ENCODE results near the gene PCNX4. TPM values are rescaled to one million over a fixed set of nuclear protein-coding genes. Genes with fewer than 3 reads are reported as not detected.

Gene PCNX4
- total and polyA plus RNA-seq, 2 experiments from 2014 or later = 22.9 to 77.5 TPM

GRCh38 chr14:60058087-60058486 lies 33.6 kb upstream of the PCNX4 start:
- ATAC-seq = no peak
- Histone ChIP-seq H3K36me3 (ENCODE audit: insufficient read depth) (no peaks in the 10 kb centered on the region), H3K27ac (ENCODE audit: low read depth) (no peak overlapping the region), H2AFZ (no peak overlapping the region), H3F3A (replicated peaks; ENCODE audit: low read depth) (no peaks in the 10 kb centered on the region), H3K79me2 (replicated peaks; ENCODE audit: insufficient read depth) (no peaks in the 10 kb centered on the region), H3K9me2 (ENCODE audit: insufficient read depth) (no peaks in the 10 kb centered on the region), H3K27me3 (ENCODE audit: insufficient read depth) (no peaks in the 10 kb centered on the region), H3K4me2 (no peak overlapping the region), H3K4me1 (ENCODE audit: insufficient read depth) (no peaks in the 10 kb centered on the region), H3K4me3 (no peak overlapping the region), H4K20me1 (replicated peaks; ENCODE audit: insufficient read depth) (no peaks in the 10 kb centered on the region)
- Mint-ChIP-seq H3K4me1 (no peaks in the 10 kb centered on the region), H3K9me3 (no peaks in the 10 kb centered on the region), H3K36me3 (ENCODE audit: low read depth) (no peaks in the 10 kb centered on the region), H3K27ac (no peak overlapping the region), H3K27me3 (ENCODE audit: insufficient read depth, low read depth, poor library complexity) (peaks cover 2% of the 10 kb centered on the region), H3K4me3 (no peak overlapping the region)
- no peak for DNase-seq (ENCODE audit: low spot score)
- TF ChIP-seq CREB1 (CRISPR knock-in tag; IDR thresholded peaks at IDR 0.05; ENCODE audit: low read depth) (no peak), REST (IDR thresholded peaks at IDR 0.05; ENCODE audit: unreplicated experiment) (no peak), POLR2AphosphoS5 (IDR thresholded peaks at IDR 0.05; ENCODE audit: low read depth) (no peak), ETS1 (IDR thresholded peaks at IDR 0.05) (no peak), ZNF114 (CRISPR knock-in tag; IDR thresholded peaks at IDR 0.05) (no peak), JUNB (IDR thresholded peaks at IDR 0.05; ENCODE audit: unreplicated experiment) (no peak), STAT1 (IDR thresholded peaks at IDR 0.05; ENCODE audit: unreplicated experiment) (no peak), NANOG (IDR thresholded peaks at IDR 0.05; ENCODE audit: borderline replicate concordance) (no peak), CTCF (conservative IDR thresholded peaks at IDR 0.05; ENCODE audit: low read depth in 2 of 2) (no peak), ZNF331 (CRISPR knock-in tag; IDR thresholded peaks at IDR 0.05; ENCODE audit: low read depth) (no peak), EZH2 (IDR thresholded peaks at IDR 0.05; ENCODE audit: low read depth, unreplicated experiment) (no peak), EZH2phosphoT487 (IDR thresholded peaks at IDR 0.05; ENCODE audit: unreplicated experiment) (no peak)
- TF ChIP-seq, protein P1, sequence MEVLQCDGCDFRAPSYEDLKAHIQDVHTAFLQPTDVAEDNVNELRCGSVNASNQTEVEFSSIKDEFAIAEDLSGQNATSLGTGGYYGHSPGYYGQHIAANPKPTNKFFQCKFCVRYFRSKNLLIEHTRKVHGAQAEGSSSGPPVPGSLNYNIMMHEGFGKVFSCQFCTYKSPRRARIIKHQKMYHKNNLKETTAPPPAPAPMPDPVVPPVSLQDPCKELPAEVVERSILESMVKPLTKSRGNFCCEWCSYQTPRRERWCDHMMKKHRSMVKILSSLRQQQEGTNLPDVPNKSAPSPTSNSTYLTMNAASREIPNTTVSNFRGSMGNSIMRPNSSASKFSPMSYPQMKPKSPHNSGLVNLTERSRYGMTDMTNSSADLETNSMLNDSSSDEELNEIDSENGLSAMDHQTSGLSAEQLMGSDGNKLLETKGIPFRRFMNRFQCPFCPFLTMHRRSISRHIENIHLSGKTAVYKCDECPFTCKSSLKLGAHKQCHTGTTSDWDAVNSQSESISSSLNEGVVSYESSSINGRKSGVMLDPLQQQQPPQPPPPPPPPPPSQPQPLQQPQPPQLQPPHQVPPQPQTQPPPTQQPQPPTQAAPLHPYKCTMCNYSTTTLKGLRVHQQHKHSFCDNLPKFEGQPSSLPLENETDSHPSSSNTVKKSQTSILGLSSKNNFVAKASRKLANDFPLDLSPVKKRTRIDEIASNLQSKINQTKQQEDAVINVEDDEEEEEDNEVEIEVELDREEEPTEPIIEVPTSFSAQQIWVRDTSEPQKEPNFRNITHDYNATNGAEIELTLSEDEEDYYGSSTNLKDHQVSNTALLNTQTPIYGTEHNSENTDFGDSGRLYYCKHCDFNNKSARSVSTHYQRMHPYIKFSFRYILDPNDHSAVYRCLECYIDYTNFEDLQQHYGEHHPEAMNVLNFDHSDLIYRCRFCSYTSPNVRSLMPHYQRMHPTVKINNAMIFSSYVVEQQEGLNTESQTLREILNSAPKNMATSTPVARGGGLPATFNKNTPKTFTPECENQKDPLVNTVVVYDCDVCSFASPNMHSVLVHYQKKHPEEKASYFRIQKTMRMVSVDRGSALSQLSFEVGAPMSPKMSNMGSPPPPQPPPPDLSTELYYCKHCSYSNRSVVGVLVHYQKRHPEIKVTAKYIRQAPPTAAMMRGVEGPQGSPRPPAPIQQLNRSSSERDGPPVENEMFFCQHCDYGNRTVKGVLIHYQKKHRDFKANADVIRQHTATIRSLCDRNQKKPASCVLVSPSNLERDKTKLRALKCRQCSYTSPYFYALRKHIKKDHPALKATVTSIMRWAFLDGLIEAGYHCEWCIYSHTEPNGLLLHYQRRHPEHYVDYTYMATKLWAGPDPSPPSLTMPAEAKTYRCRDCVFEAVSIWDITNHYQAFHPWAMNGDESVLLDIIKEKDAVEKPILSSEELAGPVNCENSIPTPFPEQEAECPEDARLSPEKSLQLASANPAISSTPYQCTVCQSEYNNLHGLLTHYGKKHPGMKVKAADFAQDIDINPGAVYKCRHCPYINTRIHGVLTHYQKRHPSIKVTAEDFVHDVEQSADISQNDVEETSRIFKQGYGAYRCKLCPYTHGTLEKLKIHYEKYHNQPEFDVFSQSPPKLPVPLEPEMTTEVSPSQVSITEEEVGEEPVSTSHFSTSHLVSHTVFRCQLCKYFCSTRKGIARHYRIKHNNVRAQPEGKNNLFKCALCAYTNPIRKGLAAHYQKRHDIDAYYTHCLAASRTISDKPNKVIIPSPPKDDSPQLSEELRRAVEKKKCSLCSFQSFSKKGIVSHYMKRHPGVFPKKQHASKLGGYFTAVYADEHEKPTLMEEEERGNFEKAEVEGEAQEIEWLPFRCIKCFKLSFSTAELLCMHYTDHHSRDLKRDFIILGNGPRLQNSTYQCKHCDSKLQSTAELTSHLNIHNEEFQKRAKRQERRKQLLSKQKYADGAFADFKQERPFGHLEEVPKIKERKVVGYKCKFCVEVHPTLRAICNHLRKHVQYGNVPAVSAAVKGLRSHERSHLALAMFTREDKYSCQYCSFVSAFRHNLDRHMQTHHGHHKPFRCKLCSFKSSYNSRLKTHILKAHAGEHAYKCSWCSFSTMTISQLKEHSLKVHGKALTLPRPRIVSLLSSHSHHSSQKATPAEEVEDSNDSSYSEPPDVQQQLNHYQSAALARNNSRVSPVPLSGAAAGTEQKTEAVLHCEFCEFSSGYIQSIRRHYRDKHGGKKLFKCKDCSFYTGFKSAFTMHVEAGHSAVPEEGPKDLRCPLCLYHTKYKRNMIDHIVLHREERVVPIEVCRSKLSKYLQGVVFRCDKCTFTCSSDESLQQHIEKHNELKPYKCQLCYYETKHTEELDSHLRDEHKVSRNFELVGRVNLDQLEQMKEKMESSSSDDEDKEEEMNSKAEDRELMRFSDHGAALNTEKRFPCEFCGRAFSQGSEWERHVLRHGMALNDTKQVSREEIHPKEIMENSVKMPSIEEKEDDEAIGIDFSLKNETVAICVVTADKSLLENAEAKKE (CRISPR knock-in tag; IDR thresholded peaks at IDR 0.05) = no peak
